GM23338 (cell line): ENCODE measurements around the gene ZNF101.

Experiments
- CREB1 ChIP-seq: fragments of 250-450 bp; sonication (Bioruptor Pico); IDR thresholded peaks from 2 replicates; pipeline ENCODE4 v1.5.0; 2020; ENCODE audit warnings: low read depth, mild to moderate bottlenecking, moderate library complexity
- ETS1 ChIP-seq: IDR thresholded peaks from 2 replicates; pipeline ENCODE4 v1.6.1; 2016; ENCODE audit warnings: antibody characterized with exemption
- EZH2 ChIP-seq: fragments of 200-600 bp; sonication (generic); IDR thresholded peaks from one replicate; pipeline ENCODE4 v1.8.0; 2017; ENCODE audit warnings: antibody characterized with exemption, mild to moderate bottlenecking, low read depth; ENCODE audit not compliant: unreplicated experiment
- EZH2phosphoT487 ChIP-seq: fragments of 200-600 bp; sonication (generic); IDR thresholded peaks from one replicate; pipeline ENCODE4 v1.8.1; 2018; ENCODE audit warnings: antibody characterized with exemption; ENCODE audit not compliant: unreplicated experiment
- JUNB ChIP-seq: IDR thresholded peaks from one replicate; pipeline ENCODE4 v1.6.1; 2016; ENCODE audit warnings: antibody characterized with exemption; ENCODE audit not compliant: unreplicated experiment
- NANOG ChIP-seq: IDR thresholded peaks from 2 replicates; pipeline ENCODE4 v1.6.1; 2016; ENCODE audit warnings: antibody characterized with exemption, borderline replicate concordance
- POLR2AphosphoS5 ChIP-seq: IDR thresholded peaks from 2 replicates; pipeline ENCODE4 v1.6.1; 2016; ENCODE audit warnings: antibody characterized with exemption, low read depth
- REST ChIP-seq: IDR thresholded peaks from one replicate; pipeline ENCODE4 v1.6.1; 2018; ENCODE audit warnings: antibody characterized with exemption; ENCODE audit not compliant: unreplicated experiment
- STAT1 ChIP-seq: IDR thresholded peaks from one replicate; pipeline ENCODE4 v1.6.1; 2016; ENCODE audit warnings: antibody characterized with exemption; ENCODE audit not compliant: unreplicated experiment
- ZNF114 ChIP-seq: fragments of 250-450 bp; sonication (Bioruptor Pico); IDR thresholded peaks from 2 replicates; pipeline ENCODE4 v1.5.0; 2020; ENCODE audit warnings: mild to moderate bottlenecking, moderate library complexity
- ZNF462 ChIP-seq: fragments of 250-450 bp; sonication (Bioruptor Pico); IDR thresholded peaks from 2 replicates; pipeline ENCODE4 v1.5.0; 2020; ENCODE audit warnings: mild to moderate bottlenecking, moderate library complexity
- TF ChIP-seq, protein P1 (sequence below), 2 experiments: fragments of 200-600 bp in 1 of 2; sonication (generic) in 1 of 2; conservative IDR thresholded peaks; 2 replicates each; pipeline versions ENCODE4 v1.5.1 to v1.6.1; 2016 to 2017; ENCODE audit warnings: antibody characterized with exemption in 2 of 2, low read depth in 2 of 2, mild to moderate bottlenecking in 2 of 2, moderate library complexity in 1 of 2

DNA sequence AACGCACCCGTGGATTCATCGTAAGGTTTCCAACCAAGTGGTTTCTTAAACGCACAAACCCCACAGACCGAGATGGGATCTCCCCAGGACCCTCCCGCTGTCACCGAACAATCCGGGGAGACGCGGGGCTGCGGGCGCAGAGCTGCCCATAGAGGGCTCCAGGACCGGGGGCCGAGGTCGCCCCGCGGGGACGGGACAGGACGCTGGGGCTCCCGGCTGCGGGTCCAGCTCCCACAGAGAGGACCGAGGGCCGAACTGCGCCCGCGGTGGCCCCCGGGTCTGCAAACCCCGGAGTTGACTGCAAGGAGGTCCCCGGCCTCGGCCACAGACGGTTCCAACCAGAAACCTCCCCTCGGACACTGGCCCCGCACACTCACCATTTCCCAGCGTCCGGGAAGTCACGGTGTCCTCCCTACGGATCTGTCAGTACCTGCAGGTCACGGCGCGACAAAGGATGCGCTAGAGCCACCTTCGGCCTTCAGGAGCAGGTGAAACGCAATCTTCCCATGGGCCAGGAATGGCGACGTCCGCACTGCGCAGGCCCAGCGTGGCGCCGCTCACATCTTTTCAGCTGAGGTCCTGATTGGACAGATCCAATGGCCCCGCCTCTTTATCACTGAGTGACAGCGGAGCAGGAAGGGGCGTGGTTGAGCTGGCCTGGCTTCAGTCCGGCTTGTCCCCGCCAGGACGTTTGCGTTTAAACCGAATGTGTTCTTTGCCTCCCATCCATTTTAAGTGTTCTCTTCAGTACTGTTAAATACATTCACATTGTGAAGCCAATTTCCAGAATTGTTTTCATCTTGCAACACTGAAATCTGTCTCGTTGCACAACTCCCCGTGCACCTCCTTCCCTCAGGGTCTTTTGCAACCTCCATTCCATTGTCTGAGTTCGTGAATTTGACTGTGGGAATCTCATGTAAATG lies 64.2 kb downstream of the ZNF101 start, which contains the start of gene ZNF14:
- TF ChIP-seq REST: no peak
- peak; percentile 8; the same call in 1 of the 2 replicates for TF ChIP-seq CREB1 (CRISPR knock-in tag)
- TF ChIP-seq EZH2phosphoT487: no peak
- TF ChIP-seq, protein P1, sequence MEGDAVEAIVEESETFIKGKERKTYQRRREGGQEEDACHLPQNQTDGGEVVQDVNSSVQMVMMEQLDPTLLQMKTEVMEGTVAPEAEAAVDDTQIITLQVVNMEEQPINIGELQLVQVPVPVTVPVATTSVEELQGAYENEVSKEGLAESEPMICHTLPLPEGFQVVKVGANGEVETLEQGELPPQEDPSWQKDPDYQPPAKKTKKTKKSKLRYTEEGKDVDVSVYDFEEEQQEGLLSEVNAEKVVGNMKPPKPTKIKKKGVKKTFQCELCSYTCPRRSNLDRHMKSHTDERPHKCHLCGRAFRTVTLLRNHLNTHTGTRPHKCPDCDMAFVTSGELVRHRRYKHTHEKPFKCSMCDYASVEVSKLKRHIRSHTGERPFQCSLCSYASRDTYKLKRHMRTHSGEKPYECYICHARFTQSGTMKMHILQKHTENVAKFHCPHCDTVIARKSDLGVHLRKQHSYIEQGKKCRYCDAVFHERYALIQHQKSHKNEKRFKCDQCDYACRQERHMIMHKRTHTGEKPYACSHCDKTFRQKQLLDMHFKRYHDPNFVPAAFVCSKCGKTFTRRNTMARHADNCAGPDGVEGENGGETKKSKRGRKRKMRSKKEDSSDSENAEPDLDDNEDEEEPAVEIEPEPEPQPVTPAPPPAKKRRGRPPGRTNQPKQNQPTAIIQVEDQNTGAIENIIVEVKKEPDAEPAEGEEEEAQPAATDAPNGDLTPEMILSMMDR (conservative IDR thresholded peaks at IDR 0.05; ENCODE audit: low read depth in 2 of 2): 0 out of 4 replicates have a peak, but pooled peaks of 1 of the 2 experiments have one; percentile 0
- no peak for TF ChIP-seq EZH2
- no peak for TF ChIP-seq ZNF462 (CRISPR knock-in tag)
- TF ChIP-seq ZNF114 (CRISPR knock-in tag): no peak
- peak; percentile 99 for TF ChIP-seq POLR2AphosphoS5
- no peak for TF ChIP-seq JUNB
- TF ChIP-seq ETS1: no peak; the same call in 1 of the 2 replicates
- no peak for TF ChIP-seq STAT1
- TF ChIP-seq NANOG: no peak
